ENCODE measurements around the gene ANKH. TPM values are rescaled to one million over a fixed set of nuclear protein-coding genes. Genes with fewer than 3 reads are reported as not detected.

Gene ANKH
- total and polyA plus RNA-seq, 10 of the 15 experiments (the other 5 are each of a cell fraction or from before 2014, with no cell fraction given): 2.1 to 43.9 (median 14.4) TPM

DNA sequence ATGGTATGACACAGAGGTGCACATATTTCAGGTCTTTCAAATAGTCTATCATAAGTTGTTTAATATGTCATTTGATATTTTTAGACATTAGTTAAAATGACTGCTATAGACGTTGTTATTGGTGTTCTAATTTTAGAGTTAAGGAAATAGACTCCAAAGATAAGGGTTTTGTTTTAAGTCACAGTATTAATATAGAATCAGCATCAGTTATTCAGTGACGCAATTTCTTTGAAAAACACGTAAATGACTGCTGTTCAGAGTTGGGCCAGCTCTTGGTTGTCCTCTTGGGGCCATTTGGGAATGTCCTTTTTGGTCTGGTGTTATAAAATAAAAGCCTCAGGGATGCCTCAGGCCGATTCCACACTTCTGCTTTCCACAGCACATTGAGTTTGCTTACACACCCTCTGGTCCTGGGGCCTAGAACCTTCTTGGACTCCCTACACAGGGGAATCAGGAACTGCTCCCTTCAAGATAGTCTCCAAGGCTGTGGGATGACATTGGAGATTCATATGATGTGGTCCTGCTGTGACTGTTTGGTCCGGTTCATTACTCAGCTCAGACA is 192.7 kb downstream of the ANKH start:
- ChIA-PET CTCF (interaction anchor here (0.7 to 1.3 kb wide), 5 partner anchors 11 to 327 kb away, joined by 3 to 4 read pairs (median 3); no protein-coding TSS in a partner anchor), RAD21 (ENCODE audit: unreplicated experiment) (interaction anchor here (0.8 to 4.2 kb wide), 3 partner anchors 9 to 12 kb away, joined by 3 to 20 read pairs (median 4); no protein-coding TSS in a partner anchor), SMC1A (ENCODE audit: uncharacterized antibody, unreplicated experiment) (interaction anchor here (0.5 to 6.0 kb wide), 9 partner anchors 6 to 324 kb away, joined by 3 to 55 read pairs (median 4); no protein-coding TSS in a partner anchor), POLR2A (interaction anchor here (5.4 kb wide), 1 partner anchor 12 kb away, joined by 31 read pairs; no protein-coding TSS in a partner anchor)
- peaks cover 3% of the 10 kb centered on the region for H4K20me1 ChIP-seq (ENCODE audit: control insufficient read depth, insufficient read depth)
- no peak overlapping the region for H3K9ac ChIP-seq (ENCODE audit: control insufficient read depth, insufficient read depth, low read length)
- no peaks in the 10 kb centered on the region for H3K27me3 ChIP-seq (replicated peaks in 1 of 2; ENCODE audit: control insufficient read depth in 2 of 2, insufficient read depth in 2 of 2, low read length in 1 of 2)
- 0 out of 2 replicates have a peak overlapping the region, but pooled peaks have one; percentile 2 for H3K4me2 ChIP-seq (ENCODE audit: control insufficient read depth, insufficient read depth)
- no peak overlapping the region for H3K4me3 ChIP-seq
- H3K9me3 ChIP-seq (replicated peaks; ENCODE audit: control insufficient read depth, insufficient read depth, low read length): no peaks in the 10 kb centered on the region
- H3K4me1 ChIP-seq (ENCODE audit: control insufficient read depth, insufficient read depth, low read length): peaks cover 57% of the 10 kb centered on the region
- peaks cover 13 to 61% of the 10 kb centered on the region in 2 experiments for H3K36me3 ChIP-seq (ENCODE audit: control insufficient read depth in 2 of 2, insufficient read depth in 2 of 2, low read length in 1 of 2)
- DNase-seq (ENCODE audit: low read depth, low spot score) (no peak), ATAC-seq (peak; percentile 26), FAIRE-seq (no peak)
- intact Hi-C loops (cut with micrococcal nuclease; ENCODE audit: unreplicated experiment): loop anchor here (5.0 kb wide), 1 partner anchor 133 kb away; no protein-coding TSS in a partner anchor
- BruUV-seq (replicated peaks): no TSS peak
- H2AFZ ChIP-seq (ENCODE audit: control insufficient read depth, low read depth, low read length): no peak overlapping the region
- in situ Hi-C loops (cut with MboI): no loop called here
- peaks cover 67% of the 10 kb centered on the region for H3K79me2 ChIP-seq (ENCODE audit: control insufficient read depth, insufficient read depth, low read length)
- TF ChIP-seq FOXM1 (IDR thresholded peaks at IDR 0.05; ENCODE audit: low read depth, low read length) (peak; percentile 58; the same call in 1 of the 2 replicates), JUNB (IDR thresholded peaks at IDR 0.05) (peak; percentile 82), NFIC (IDR thresholded peaks at IDR 0.05; ENCODE audit: low read depth, low read length) (peak; percentile 87), RUNX3 (IDR thresholded peaks at IDR 0.05; ENCODE audit: low read length) (0 out of 2 replicates have a peak, but pooled peaks have one; percentile 13), CREM (IDR thresholded peaks at IDR 0.05; ENCODE audit: low read depth) (peak; percentile 84; the same call in 1 of the 2 replicates), ZNF274 (IDR thresholded peaks at IDR 0.05; ENCODE audit: insufficient read depth, insufficient read length) (no peak), IKZF2 (IDR thresholded peaks at IDR 0.05) (0 out of 4 replicates have a peak, but pooled peaks of 1 of the 2 experiments have one; percentile 31), SMARCA5 (IDR thresholded peaks at IDR 0.05) (no peak), ATF2 (IDR thresholded peaks at IDR 0.05; ENCODE audit: low read length) (peak; percentile 87), CREB1 (IDR thresholded peaks at IDR 0.05; ENCODE audit: low read depth) (peak; percentile 91), MTA3 (IDR thresholded peaks at IDR 0.05; ENCODE audit: borderline replicate concordance, low read length) (0 out of 2 replicates have a peak, but pooled peaks have one; percentile 22), EED (IDR thresholded peaks at IDR 0.05; ENCODE audit: low read depth) (peak; percentile 89), SPI1 (IDR thresholded peaks at IDR 0.05; ENCODE audit: borderline replicate concordance, insufficient read depth, low read depth, low read length) (peak; percentile 69; the same call in 1 of the 2 replicates), GATAD2B (conservative IDR thresholded peaks at IDR 0.05; ENCODE audit: low read depth) (no peak), MEF2A (IDR thresholded peaks at IDR 0.05; ENCODE audit: insufficient read depth, low read depth, low read length) (peak; percentile 85), ZBED1 (IDR thresholded peaks at IDR 0.05; ENCODE audit: borderline replicate concordance) (0 out of 2 replicates have a peak, but pooled peaks have one; percentile 39), ZNF24 (IDR thresholded peaks at IDR 0.05) (peak; percentile 43; the same call in 1 of the 2 replicates)
- TF ChIP-seq, protein P1, sequence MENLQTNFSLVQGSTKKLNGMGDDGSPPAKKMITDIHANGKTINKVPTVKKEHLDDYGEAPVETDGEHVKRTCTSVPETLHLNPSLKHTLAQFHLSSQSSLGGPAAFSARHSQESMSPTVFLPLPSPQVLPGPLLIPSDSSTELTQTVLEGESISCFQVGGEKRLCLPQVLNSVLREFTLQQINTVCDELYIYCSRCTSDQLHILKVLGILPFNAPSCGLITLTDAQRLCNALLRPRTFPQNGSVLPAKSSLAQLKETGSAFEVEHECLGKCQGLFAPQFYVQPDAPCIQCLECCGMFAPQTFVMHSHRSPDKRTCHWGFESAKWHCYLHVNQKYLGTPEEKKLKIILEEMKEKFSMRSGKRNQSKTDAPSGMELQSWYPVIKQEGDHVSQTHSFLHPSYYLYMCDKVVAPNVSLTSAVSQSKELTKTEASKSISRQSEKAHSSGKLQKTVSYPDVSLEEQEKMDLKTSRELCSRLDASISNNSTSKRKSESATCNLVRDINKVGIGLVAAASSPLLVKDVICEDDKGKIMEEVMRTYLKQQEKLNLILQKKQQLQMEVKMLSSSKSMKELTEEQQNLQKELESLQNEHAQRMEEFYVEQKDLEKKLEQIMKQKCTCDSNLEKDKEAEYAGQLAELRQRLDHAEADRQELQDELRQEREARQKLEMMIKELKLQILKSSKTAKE (IDR thresholded peaks at IDR 0.05; ENCODE audit: low read depth, poor library complexity, severe bottlenecking): no peak
- TF ChIP-seq, protein P2, sequence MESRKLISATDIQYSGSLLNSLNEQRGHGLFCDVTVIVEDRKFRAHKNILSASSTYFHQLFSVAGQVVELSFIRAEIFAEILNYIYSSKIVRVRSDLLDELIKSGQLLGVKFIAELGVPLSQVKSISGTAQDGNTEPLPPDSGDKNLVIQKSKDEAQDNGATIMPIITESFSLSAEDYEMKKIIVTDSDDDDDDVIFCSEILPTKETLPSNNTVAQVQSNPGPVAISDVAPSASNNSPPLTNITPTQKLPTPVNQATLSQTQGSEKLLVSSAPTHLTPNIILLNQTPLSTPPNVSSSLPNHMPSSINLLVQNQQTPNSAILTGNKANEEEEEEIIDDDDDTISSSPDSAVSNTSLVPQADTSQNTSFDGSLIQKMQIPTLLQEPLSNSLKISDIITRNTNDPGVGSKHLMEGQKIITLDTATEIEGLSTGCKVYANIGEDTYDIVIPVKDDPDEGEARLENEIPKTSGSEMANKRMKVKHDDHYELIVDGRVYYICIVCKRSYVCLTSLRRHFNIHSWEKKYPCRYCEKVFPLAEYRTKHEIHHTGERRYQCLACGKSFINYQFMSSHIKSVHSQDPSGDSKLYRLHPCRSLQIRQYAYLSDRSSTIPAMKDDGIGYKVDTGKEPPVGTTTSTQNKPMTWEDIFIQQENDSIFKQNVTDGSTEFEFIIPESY (IDR thresholded peaks at IDR 0.05): no peak
- 23% methylated on average over 5 of the region's 5 CpGs for whole genome bisulfite sequencing (ENCODE audit: insufficient coverage, insufficient replicate concordance, low lambda C conversion rate, missing lambda C conversion rate)
- peak overlapping the region; percentile 41; the same call in 1 of the 2 replicates for H3K27ac ChIP-seq (ENCODE audit: control insufficient read depth, insufficient read depth)

Measured in GM12878 (cell line).